GM23338 (cell line): ENCODE results near the gene POMP. TPM values are rescaled to one million over a fixed set of nuclear protein-coding genes. Genes with fewer than 3 reads are reported as not detected.

Experiments used
- ATAC-seq: fragments of 200-7000 bp; cut with Tn5 transposase; 3 replicates; pipeline ENCODE4 v1.9.1; 2020
- DNase-seq: peaks from one replicate; pipeline ENCODE4 v3.0.0-alpha.2; 2015; ENCODE audit warnings: low spot score
- H2AFZ ChIP-seq: fragments of 200-600 bp; sonication (generic); 2 replicates; pipeline ENCODE4 v1.8.0; 2016; ENCODE audit warnings: antibody characterized with exemption, mild to moderate bottlenecking, moderate library complexity
- H3F3A ChIP-seq: fragments of 200-600 bp; sonication (generic); replicated peaks from 2 replicates; pipeline ENCODE4 v1.8.0; 2017; ENCODE audit warnings: antibody characterized with exemption, mixed run types, low read depth
- H3K27ac ChIP-seq: fragments of 200-600 bp; sonication (generic); 2 replicates; pipeline ENCODE4 v1.6.1; 2016; ENCODE audit warnings: low read depth
- H3K27me3 ChIP-seq: fragments of 200-600 bp; sonication (generic); 2 replicates; pipeline ENCODE4 v1.8.0; 2016; ENCODE audit warnings: mild to moderate bottlenecking, mixed run types, moderate library complexity; ENCODE audit not compliant: insufficient read depth
- H3K36me3 ChIP-seq: fragments of 200-600 bp; sonication (generic); 2 replicates; pipeline ENCODE4 v1.8.0; 2016; ENCODE audit warnings: mild to moderate bottlenecking; ENCODE audit not compliant: insufficient read depth
- H3K4me1 ChIP-seq: fragments of 200-600 bp; sonication (generic); 2 replicates; pipeline ENCODE4 v1.8.0; 2016; ENCODE audit warnings: mild to moderate bottlenecking, moderate library complexity; ENCODE audit not compliant: insufficient read depth
- H3K4me2 ChIP-seq: fragments of 200-600 bp; sonication (generic); 2 replicates; pipeline ENCODE4 v1.7.1; 2017; ENCODE audit warnings: mixed run types
- H3K4me3 ChIP-seq: fragments of 200-600 bp; sonication (generic); 2 replicates; pipeline ENCODE4 v1.6.1; 2016; ENCODE audit warnings: mixed run types
- H3K79me2 ChIP-seq: fragments of 200-600 bp; sonication (generic); replicated peaks from 2 replicates; pipeline ENCODE4 v1.8.0; 2017; ENCODE audit warnings: mild to moderate bottlenecking; ENCODE audit not compliant: insufficient read depth
- H3K9me2 ChIP-seq: fragments of 200-600 bp; sonication (generic); 2 replicates; pipeline ENCODE4 v1.8.0; 2017; ENCODE audit not compliant: insufficient read depth
- H4K20me1 ChIP-seq: fragments of 200-600 bp; sonication (generic); replicated peaks from 2 replicates; pipeline ENCODE4 v1.8.0; 2017; ENCODE audit warnings: mild to moderate bottlenecking; ENCODE audit not compliant: insufficient read depth
- H3K27ac Mint-ChIP-seq: 2 replicates; pipeline ENCODE4 v1.8.0; 2020; ENCODE audit warnings: inconsistent platforms, mild to moderate bottlenecking, moderate library complexity, mixed read lengths
- H3K27me3 Mint-ChIP-seq: 3 replicates; pipeline ENCODE4 v1.8.0; 2022; ENCODE audit warnings: low read depth, mild to moderate bottlenecking, moderate library complexity, mixed read lengths, inconsistent platforms; ENCODE audit not compliant: insufficient read depth, poor library complexity
- H3K36me3 Mint-ChIP-seq: 3 replicates; pipeline ENCODE4 v1.8.0; 2021; ENCODE audit warnings: low read depth, mild to moderate bottlenecking, inconsistent platforms, moderate library complexity, mixed read lengths
- H3K4me1 Mint-ChIP-seq: 3 replicates; pipeline ENCODE4 v1.8.0; 2020; ENCODE audit warnings: mild to moderate bottlenecking, inconsistent platforms, mixed read lengths
- H3K4me3 Mint-ChIP-seq: 3 replicates; pipeline ENCODE4 v1.8.0; 2021; ENCODE audit warnings: moderate library complexity, mild to moderate bottlenecking, inconsistent platforms, mixed read lengths
- H3K9me3 Mint-ChIP-seq: 3 replicates; pipeline ENCODE4 v1.8.0; 2020; ENCODE audit warnings: moderate library complexity, mild to moderate bottlenecking, inconsistent platforms, mixed read lengths
- CREB1 ChIP-seq: fragments of 250-450 bp; sonication (Bioruptor Pico); IDR thresholded peaks from 2 replicates; pipeline ENCODE4 v1.5.0; 2020; ENCODE audit warnings: low read depth, mild to moderate bottlenecking, moderate library complexity
- CTCF ChIP-seq, 2 experiments: fragments of 200-600 bp in 1 of 2; sonication (generic) in 1 of 2; conservative IDR thresholded peaks; 2 replicates each; pipeline versions ENCODE4 v1.5.1 to v1.6.1; 2016 to 2017; ENCODE audit warnings: antibody characterized with exemption in 2 of 2, low read depth in 2 of 2, mild to moderate bottlenecking in 2 of 2, moderate library complexity in 1 of 2
- EZH2 ChIP-seq: fragments of 200-600 bp; sonication (generic); IDR thresholded peaks from one replicate; pipeline ENCODE4 v1.8.0; 2017; ENCODE audit warnings: antibody characterized with exemption, mild to moderate bottlenecking, low read depth; ENCODE audit not compliant: unreplicated experiment
- JUNB ChIP-seq: IDR thresholded peaks from one replicate; pipeline ENCODE4 v1.6.1; 2016; ENCODE audit warnings: antibody characterized with exemption; ENCODE audit not compliant: unreplicated experiment
- NANOG ChIP-seq: IDR thresholded peaks from 2 replicates; pipeline ENCODE4 v1.6.1; 2016; ENCODE audit warnings: antibody characterized with exemption, borderline replicate concordance
- POLR2AphosphoS5 ChIP-seq: IDR thresholded peaks from 2 replicates; pipeline ENCODE4 v1.6.1; 2016; ENCODE audit warnings: antibody characterized with exemption, low read depth
- REST ChIP-seq: IDR thresholded peaks from one replicate; pipeline ENCODE4 v1.6.1; 2018; ENCODE audit warnings: antibody characterized with exemption; ENCODE audit not compliant: unreplicated experiment
- STAT1 ChIP-seq: IDR thresholded peaks from one replicate; pipeline ENCODE4 v1.6.1; 2016; ENCODE audit warnings: antibody characterized with exemption; ENCODE audit not compliant: unreplicated experiment
- ZNF331 ChIP-seq: fragments of 250-450 bp; sonication (Bioruptor Pico); IDR thresholded peaks from 2 replicates; pipeline ENCODE4 v1.5.0; 2020; ENCODE audit warnings: low read depth, mild to moderate bottlenecking, moderate library complexity
- polyA plus RNA-seq: library from polyadenylated mRNA; unstranded; fragments of >200 nt; fragmentation: Nextera tagmentation; extraction: Ambion mirVana; gene quantifications from 2 replicates; pipeline ENCODE4 v1.2.1, GENCODE V29; 2016
- total RNA-seq: library from RNA; depleted of rRNA; stranded (reverse); fragments of >200 nt; shearing (Covaris generic); gene quantifications from 2 replicates; pipeline ENCODE4 v1.2.3, GENCODE V29; 2014

The POMP gene
- total and polyA plus RNA-seq, 2 experiments from 2014 or later, result 95.9 to 446 TPM

- Histone ChIP-seq H2AFZ (no peak overlapping the region), H3K4me3 (no peak overlapping the region), H3K9me2 (no peaks in the 10 kb centered on the region), H3K36me3 (no peaks in the 10 kb centered on the region), H4K20me1 (no peaks in the 10 kb centered on the region), H3K27me3 (no peaks in the 10 kb centered on the region), H3K4me2 (0 out of 2 replicates have a peak overlapping the region, but pooled peaks have one; percentile 20), H3F3A (no peaks in the 10 kb centered on the region), H3K79me2 (no peaks in the 10 kb centered on the region), H3K4me1 (peaks cover 19% of the 10 kb centered on the region), H3K27ac (no peak overlapping the region)
- Mint-ChIP-seq H3K4me1 (peaks cover 18% of the 10 kb centered on the region; the same call in 2 of the 3 replicates), H3K4me3 (no peak overlapping the region), H3K36me3 (peaks cover 3% of the 10 kb centered on the region; the same call in 1 of the 3 replicates), H3K9me3 (peaks cover 3% of the 10 kb centered on the region; the same call in 2 of the 3 replicates), H3K27me3 (peaks cover 1% of the 10 kb centered on the region), H3K27ac (peak overlapping the region; percentile 15; the same call in 1 of the 2 replicates)
- ATAC-seq (no peak), DNase-seq (no peak)
- no peak for TF ChIP-seq ZNF331 (CRISPR knock-in tag)
- no peak for TF ChIP-seq JUNB
- TF ChIP-seq STAT1, result no peak
- no peak for TF ChIP-seq REST
These were observed 20.2 kb upstream of the POMP start for GRCh38 chr13:28638756-28639155.

- Histone ChIP-seq H3K4me2 (no peak overlapping the region), H3K36me3 (no peaks in the 10 kb centered on the region), H3K27me3 (no peaks in the 10 kb centered on the region), H3K4me3 (no peak overlapping the region), H3K9me2 (no peaks in the 10 kb centered on the region), H3K27ac (no peak overlapping the region), H2AFZ (no peak overlapping the region), H4K20me1 (no peaks in the 10 kb centered on the region), H3K4me1 (peaks cover 19% of the 10 kb centered on the region), H3K79me2 (no peaks in the 10 kb centered on the region), H3F3A (no peaks in the 10 kb centered on the region)
- ATAC-seq, result no peak
- DNase-seq, result no peak
- peaks cover 3% of the 10 kb centered on the region; the same call in 1 of the 3 replicates for H3K36me3 Mint-ChIP-seq
- peaks cover 3% of the 10 kb centered on the region; the same call in 2 of the 3 replicates for H3K9me3 Mint-ChIP-seq
- no peak overlapping the region for H3K27ac Mint-ChIP-seq
- H3K4me1 Mint-ChIP-seq, result peaks cover 14% of the 10 kb centered on the region; the same call in 2 of the 3 replicates
- H3K27me3 Mint-ChIP-seq, result peaks cover 1% of the 10 kb centered on the region
- H3K4me3 Mint-ChIP-seq, result no peak overlapping the region
- TF ChIP-seq CTCF (conservative IDR thresholded peaks at IDR 0.05; ENCODE audit: low read depth in 2 of 2) (no peak), EZH2 (no peak), POLR2AphosphoS5 (no peak), REST (no peak), CREB1 (no peak), NANOG (no peak)
These were observed 17.9 kb upstream of the POMP start for GRCh38 chr13:28640861-28641599.
